ENCODE results near the gene CPSF7. TPM values are rescaled to one million over a fixed set of nuclear protein-coding genes. Genes with fewer than 3 reads are reported as not detected.

The CPSF7 gene
- total and polyA plus RNA-seq, 10 of the 15 experiments (the other 5 are each of a cell fraction or from before 2014, with no cell fraction given), result 14.9 to 93.1 (median 60.9) TPM

DNA sequence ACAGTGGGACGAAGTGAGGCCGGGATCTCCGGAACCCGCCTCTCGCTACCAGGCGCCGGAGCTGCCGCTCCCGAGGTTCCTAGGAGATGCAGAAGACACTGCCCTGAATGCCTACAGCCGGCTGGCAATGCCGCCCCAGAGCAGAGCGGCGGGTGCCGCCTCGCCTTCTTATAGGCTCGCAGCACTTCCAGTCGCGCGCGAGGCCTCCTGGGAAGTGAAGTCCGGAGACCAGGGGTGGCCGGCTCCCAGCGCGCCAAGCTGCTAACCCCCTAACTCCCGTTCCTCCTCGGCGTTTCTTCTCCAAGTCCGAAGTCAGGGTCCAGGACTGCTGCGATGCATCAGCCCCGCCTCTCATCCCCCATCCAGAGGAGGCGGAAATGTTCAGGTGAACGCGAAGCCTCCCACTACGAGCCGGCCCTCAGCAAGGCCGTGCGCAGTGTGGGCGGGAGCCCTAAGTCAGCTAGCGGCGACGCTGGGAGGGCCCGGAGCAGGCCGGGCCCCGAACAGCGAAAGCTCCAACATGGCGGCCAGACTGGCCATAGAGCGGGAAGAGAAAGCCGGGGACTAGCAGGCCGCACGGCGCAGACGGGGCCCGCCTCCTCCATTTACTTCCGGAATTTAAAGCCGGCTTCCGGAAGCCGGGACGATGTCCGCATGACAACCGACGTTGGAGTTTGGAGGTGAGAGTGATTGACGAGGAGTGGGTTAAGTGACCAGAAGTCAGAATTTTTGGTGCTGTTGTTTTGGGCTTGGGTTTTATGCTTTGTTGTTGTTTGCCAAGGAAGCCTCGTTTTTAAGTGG is 67.8 kb downstream of the CPSF7 start, which contains the start of the genes CYB561A3 and TMEM138 (continued):
- TF ChIP-seq, protein P1, sequence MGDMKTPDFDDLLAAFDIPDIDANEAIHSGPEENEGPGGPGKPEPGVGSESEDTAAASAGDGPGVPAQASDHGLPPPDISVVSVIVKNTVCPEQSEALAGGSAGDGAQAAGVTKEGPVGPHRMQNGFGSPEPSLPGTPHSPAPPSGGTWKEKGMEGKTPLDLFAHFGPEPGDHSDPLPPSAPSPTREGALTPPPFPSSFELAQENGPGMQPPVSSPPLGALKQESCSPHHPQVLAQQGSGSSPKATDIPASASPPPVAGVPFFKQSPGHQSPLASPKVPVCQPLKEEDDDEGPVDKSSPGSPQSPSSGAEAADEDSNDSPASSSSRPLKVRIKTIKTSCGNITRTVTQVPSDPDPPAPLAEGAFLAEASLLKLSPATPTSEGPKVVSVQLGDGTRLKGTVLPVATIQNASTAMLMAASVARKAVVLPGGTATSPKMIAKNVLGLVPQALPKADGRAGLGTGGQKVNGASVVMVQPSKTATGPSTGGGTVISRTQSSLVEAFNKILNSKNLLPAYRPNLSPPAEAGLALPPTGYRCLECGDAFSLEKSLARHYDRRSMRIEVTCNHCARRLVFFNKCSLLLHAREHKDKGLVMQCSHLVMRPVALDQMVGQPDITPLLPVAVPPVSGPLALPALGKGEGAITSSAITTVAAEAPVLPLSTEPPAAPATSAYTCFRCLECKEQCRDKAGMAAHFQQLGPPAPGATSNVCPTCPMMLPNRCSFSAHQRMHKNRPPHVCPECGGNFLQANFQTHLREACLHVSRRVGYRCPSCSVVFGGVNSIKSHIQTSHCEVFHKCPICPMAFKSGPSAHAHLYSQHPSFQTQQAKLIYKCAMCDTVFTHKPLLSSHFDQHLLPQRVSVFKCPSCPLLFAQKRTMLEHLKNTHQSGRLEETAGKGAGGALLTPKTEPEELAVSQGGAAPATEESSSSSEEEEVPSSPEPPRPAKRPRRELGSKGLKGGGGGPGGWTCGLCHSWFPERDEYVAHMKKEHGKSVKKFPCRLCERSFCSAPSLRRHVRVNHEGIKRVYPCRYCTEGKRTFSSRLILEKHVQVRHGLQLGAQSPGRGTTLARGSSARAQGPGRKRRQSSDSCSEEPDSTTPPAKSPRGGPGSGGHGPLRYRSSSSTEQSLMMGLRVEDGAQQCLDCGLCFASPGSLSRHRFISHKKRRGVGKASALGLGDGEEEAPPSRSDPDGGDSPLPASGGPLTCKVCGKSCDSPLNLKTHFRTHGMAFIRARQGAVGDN (IDR thresholded peaks at IDR 0.05), result peak; percentile 80
- TF ChIP-seq, protein P2, sequence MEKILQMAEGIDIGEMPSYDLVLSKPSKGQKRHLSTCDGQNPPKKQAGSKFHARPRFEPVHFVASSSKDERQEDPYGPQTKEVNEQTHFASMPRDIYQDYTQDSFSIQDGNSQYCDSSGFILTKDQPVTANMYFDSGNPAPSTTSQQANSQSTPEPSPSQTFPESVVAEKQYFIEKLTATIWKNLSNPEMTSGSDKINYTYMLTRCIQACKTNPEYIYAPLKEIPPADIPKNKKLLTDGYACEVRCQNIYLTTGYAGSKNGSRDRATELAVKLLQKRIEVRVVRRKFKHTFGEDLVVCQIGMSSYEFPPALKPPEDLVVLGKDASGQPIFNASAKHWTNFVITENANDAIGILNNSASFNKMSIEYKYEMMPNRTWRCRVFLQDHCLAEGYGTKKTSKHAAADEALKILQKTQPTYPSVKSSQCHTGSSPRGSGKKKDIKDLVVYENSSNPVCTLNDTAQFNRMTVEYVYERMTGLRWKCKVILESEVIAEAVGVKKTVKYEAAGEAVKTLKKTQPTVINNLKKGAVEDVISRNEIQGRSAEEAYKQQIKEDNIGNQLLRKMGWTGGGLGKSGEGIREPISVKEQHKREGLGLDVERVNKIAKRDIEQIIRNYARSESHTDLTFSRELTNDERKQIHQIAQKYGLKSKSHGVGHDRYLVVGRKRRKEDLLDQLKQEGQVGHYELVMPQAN (conservative IDR thresholded peaks at IDR 0.05), result peak; percentile 62; the same call in 1 of the 2 replicates
- TF ChIP-seq EGR1 (IDR thresholded peaks at IDR 0.05; ENCODE audit: borderline replicate concordance in 1 of 2, low read depth in 2 of 2, low read length in 2 of 2), result peak in 1 of 2 experiments; percentile 56; a peak in 2 of 3 replicates
- TF ChIP-seq, protein P3, sequence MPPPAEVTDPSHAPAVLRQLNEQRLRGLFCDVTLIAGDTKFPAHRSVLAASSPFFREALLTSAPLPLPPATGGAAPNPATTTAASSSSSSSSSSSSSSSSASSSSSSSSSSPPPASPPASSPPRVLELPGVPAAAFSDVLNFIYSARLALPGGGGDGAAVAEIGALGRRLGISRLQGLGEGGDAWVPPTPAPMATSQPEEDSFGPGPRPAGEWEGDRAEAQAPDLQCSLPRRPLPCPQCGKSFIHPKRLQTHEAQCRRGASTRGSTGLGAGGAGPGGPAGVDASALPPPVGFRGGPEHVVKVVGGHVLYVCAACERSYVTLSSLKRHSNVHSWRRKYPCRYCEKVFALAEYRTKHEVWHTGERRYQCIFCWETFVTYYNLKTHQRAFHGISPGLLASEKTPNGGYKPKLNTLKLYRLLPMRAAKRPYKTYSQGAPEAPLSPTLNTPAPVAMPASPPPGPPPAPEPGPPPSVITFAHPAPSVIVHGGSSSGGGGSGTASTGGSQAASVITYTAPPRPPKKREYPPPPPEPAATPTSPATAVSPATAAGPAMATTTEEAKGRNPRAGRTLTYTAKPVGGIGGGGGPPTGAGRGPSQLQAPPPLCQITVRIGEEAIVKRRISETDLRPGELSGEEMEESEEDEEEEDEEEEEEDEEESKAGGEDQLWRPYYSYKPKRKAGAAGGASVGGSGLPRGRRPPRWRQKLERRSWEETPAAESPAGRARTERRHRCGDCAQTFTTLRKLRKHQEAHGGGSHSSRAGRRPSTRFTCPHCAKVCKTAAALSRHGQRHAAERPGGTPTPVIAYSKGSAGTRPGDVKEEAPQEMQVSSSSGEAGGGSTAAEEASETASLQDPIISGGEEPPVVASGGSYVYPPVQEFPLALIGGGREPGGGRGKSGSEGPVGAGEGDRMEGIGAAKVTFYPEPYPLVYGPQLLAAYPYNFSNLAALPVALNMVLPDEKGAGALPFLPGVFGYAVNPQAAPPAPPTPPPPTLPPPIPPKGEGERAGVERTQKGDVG (CRISPR knock-in tag; IDR thresholded peaks at IDR 0.05), result no peak
- TF ChIP-seq EP300 (IDR thresholded peaks at IDR 0.05; ENCODE audit: borderline replicate concordance in 1 of 2, control insufficient read depth in 1 of 2, low read depth in 2 of 2, low read length in 2 of 2), result peak; percentile 16 to 39; a peak in 1 of 4 replicates
- peak; percentile 86; the same call in 2 of the 3 replicates for TF ChIP-seq POU2F2 (IDR thresholded peaks at IDR 0.05; ENCODE audit: borderline replicate concordance, low read depth, low read length)
- peak; percentile 27; the same call in 1 of the 2 replicates for TF ChIP-seq MEF2A (IDR thresholded peaks at IDR 0.05; ENCODE audit: insufficient read depth, low read depth, low read length)
- peak; percentile 17 for TF ChIP-seq RELA (IDR thresholded peaks at IDR 0.05; ENCODE audit: borderline replicate concordance, partially characterized antibody)
- TF ChIP-seq CHD2 (IDR thresholded peaks at IDR 0.05; ENCODE audit: borderline replicate concordance, low read depth, low read length), result peak; percentile 33; the same call in 1 of the 2 replicates
- TF ChIP-seq, protein P4, sequence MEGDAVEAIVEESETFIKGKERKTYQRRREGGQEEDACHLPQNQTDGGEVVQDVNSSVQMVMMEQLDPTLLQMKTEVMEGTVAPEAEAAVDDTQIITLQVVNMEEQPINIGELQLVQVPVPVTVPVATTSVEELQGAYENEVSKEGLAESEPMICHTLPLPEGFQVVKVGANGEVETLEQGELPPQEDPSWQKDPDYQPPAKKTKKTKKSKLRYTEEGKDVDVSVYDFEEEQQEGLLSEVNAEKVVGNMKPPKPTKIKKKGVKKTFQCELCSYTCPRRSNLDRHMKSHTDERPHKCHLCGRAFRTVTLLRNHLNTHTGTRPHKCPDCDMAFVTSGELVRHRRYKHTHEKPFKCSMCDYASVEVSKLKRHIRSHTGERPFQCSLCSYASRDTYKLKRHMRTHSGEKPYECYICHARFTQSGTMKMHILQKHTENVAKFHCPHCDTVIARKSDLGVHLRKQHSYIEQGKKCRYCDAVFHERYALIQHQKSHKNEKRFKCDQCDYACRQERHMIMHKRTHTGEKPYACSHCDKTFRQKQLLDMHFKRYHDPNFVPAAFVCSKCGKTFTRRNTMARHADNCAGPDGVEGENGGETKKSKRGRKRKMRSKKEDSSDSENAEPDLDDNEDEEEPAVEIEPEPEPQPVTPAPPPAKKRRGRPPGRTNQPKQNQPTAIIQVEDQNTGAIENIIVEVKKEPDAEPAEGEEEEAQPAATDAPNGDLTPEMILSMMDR (IDR thresholded peaks at IDR 0.05 in 2 of 3, conservative IDR thresholded peaks at IDR 0.05 in 1 of 3; ENCODE audit: control insufficient read depth in 2 of 3, extremely low read depth in 1 of 3, insufficient read depth in 1 of 3, low read depth in 3 of 3, low read length in 3 of 3), result no peak
- peak; percentile 51; the same call in 1 of the 2 replicates for TF ChIP-seq HDGF (IDR thresholded peaks at IDR 0.05)
- peak; percentile 69 for TF ChIP-seq TBL1XR1 (IDR thresholded peaks at IDR 0.05; ENCODE audit: low read depth, low read length)
